ENCODE results near the gene SYT1.

DNA sequence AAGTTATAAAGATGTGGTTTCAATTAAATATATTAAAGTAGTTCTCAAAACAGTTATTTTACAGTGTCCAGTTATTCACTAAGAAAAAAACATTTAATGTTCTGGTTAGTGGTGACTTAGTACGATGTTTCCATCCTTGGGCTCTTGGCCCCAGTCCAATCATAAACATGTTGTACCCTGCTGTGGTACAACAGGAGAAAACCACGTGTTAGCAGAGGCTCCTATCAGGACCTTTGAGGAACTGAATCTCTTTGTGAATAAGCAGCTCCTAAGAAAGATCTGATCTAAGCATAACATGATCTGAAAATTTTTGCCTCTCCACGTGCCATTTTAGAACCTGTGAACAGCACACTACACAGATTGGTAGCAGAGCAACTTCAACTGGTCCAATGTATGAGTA is 234.0 kb downstream of the SYT1 start:
- TF ChIP-seq, protein P1, sequence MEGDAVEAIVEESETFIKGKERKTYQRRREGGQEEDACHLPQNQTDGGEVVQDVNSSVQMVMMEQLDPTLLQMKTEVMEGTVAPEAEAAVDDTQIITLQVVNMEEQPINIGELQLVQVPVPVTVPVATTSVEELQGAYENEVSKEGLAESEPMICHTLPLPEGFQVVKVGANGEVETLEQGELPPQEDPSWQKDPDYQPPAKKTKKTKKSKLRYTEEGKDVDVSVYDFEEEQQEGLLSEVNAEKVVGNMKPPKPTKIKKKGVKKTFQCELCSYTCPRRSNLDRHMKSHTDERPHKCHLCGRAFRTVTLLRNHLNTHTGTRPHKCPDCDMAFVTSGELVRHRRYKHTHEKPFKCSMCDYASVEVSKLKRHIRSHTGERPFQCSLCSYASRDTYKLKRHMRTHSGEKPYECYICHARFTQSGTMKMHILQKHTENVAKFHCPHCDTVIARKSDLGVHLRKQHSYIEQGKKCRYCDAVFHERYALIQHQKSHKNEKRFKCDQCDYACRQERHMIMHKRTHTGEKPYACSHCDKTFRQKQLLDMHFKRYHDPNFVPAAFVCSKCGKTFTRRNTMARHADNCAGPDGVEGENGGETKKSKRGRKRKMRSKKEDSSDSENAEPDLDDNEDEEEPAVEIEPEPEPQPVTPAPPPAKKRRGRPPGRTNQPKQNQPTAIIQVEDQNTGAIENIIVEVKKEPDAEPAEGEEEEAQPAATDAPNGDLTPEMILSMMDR (IDR thresholded peaks at IDR 0.05): no peak
- TF ChIP-seq ZFX (IDR thresholded peaks at IDR 0.05; ENCODE audit: borderline replicate concordance): no peak

All from 22Rv1 (cell line).